Right cardiac atrium (tissue), 5 donors: ENCODE results near the gene GNAI2. TPM values are rescaled to one million over a fixed set of nuclear protein-coding genes. Genes with fewer than 3 reads are reported as not detected.
"Not testable (repeated sequence)": the region's sequence is repeated elsewhere in the genome, so short reads cannot be mapped to it uniquely, and the experiment has no call there.

Experiments used
- ATAC-seq, 2 donors: fragments of 200-7000 bp; cut with Tn5 transposase; one replicate each; pipeline versions ENCODE4 v1.8.0 to v1.9.1; 2020; ENCODE audit warnings: moderate library complexity in 2 of 2, mild to moderate bottlenecking in 1 of 2
- DNase-seq, 3 donors: peaks; one replicate each; pipeline ENCODE4 v3.0.0-alpha.2; 2020
- H3K27ac ChIP-seq: one replicate; pipeline ENCODE4 v1.5.1; 2013; ENCODE audit warnings: mild to moderate bottlenecking, low read length, control low read depth, moderate library complexity
- H3K27me3 ChIP-seq: one replicate; pipeline ENCODE4 v1.6.1; 2013; ENCODE audit not compliant: control insufficient read depth, insufficient read depth
- H3K4me1 ChIP-seq: one replicate; pipeline ENCODE4 v1.6.1; 2013; ENCODE audit warnings: low read length; ENCODE audit not compliant: control insufficient read depth, insufficient read depth
- H3K4me3 ChIP-seq: one replicate; pipeline ENCODE4 v1.5.1; 2013; ENCODE audit warnings: low read length, control low read depth
- H3K9me3 ChIP-seq: one replicate; pipeline ENCODE4 v1.6.1; 2013; ENCODE audit warnings: low read length; ENCODE audit not compliant: control insufficient read depth
- WGBS: extraction: QIAGEN DNeasy Blood & Tissue Kit; methylation state at CpG from one replicate; pipeline ENCODE4 v1.1.7; 2013; 5-methylcytosine and 5-hydroxymethylcytosine counted together
- intact Hi-C, 4 donors: fragments of 100-400 bp; cut with DNase I; formaldehyde crosslinking; loops; one replicate each; pipeline versions ENCODE4 v1.11.0 to v1.14.0; 2022 to 2023
- polyA plus RNA-seq: library from polyadenylated mRNA; stranded (reverse); fragments of 200-250 nt; gene quantifications from one replicate; pipeline ENCODE4 v1.2.3, GENCODE V29; 2013
- total RNA-seq, 4 donors: library from RNA; stranded (reverse); fragmentation: NEBNext Ultra II Directional; extraction: Animal tissue kit (Norgen Biotek cat#: 25700); gene quantifications; one replicate each; pipeline ENCODE4 v1.2.1, GENCODE V29; 2021
- donor health status: healthy with polysubstance abuse.
- donor health status: DM: no; HTN: yes; CAD: no.
- donor health status: DM: no; HTN: no; CAD: no.
- donor health status: DM: no; HTN: yes; CAD: no; lungs with severe emphysema.
- donor health status: DM: yes; HTN: yes; CAD: no.

The GNAI2 gene
- total and polyA plus RNA-seq, 5 donors: 122 to 149 (median 148) TPM

DNA sequence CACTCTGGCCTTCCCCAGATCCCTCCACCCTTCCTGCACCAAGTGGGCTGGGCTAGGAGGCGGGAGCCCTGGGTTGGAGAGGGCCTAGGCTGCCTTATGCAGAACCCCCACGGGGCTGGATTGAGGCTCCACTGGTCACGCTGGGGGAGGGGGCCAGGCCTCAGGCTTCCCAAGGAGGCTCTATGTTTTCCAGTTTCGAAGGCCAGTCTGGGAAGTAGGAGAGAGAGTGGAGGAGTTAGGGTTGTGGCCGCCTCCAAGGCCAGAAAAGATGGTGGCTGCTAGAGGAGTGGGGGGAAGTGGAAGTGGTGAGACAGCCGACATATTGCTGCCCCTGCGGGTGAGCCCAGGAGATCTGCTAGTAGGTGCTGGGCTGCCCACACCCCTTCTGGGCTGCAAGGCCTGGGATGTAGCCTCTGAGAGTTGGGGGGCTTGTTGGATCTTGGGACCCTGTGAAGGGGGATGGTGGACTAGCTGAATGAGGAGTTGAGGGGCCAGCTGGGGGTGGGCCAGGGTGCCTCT lies 1.2 kb downstream of the GNAI2 start:
- WGBS: 4% methylated on average over 7 of the region's 7 CpGs
- Histone ChIP-seq H3K27me3 (no peaks in the 10 kb centered on the region), H3K9me3 (no peaks in the 10 kb centered on the region), H3K4me1 (peaks cover 12% of the 10 kb centered on the region), H3K4me3 (peak overlapping the region; percentile 81), H3K27ac (peak overlapping the region; percentile 91)
- DNase-seq (peak in 2 of 3 donors; percentile 63 to 80), ATAC-seq (peak in 1 of 2 donors; percentile 7)
- intact Hi-C loops: no loop called here

DNA sequence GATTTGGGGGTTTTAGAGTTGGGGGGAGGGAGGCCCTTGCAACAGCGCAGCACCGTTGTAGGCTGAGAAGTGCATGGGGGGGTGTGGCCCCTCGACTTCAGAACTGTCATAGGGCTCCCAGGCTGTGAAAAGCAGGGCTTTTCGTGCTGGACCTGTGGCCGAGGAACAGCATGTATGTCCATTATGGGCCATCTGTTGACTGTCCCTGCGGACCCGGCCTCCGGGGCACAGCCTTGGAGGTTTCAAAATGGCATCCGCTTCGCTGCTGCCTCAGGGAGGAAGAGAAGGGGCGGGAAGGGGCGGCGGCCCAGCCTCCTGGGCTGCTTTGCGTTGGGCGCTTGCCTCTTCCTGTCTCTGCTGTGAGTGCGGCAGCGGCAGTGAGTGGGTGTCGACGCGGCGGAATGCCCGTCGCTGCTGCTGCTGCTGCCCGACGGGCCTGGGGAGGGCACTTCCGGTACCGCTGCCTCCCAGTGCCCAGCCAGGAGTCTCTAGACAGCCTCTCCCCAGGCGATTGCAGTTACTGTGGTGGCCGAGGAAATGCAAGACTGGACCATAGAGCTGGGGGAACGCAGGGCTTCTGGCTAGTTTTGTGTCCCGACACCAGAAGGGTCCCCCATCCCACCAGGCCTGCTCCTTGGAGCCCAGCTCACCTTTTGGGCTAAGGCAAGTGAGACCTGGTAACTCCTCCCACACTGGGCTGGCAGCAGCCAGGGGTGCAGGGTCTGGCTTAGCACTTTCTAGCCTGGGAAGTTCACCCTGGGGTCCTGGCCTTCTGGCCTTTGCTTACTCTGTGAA lies 1.9 kb downstream of the GNAI2 start:
- peaks cover 19% of the 10 kb centered on the region for H3K4me1 ChIP-seq
- no peaks in the 10 kb centered on the region for H3K9me3 ChIP-seq
- peak overlapping the region; percentile 91 for H3K27ac ChIP-seq
- intact Hi-C loops: no loop called here
- no peaks in the 10 kb centered on the region for H3K27me3 ChIP-seq
- peak; percentile 90 to 96 (median 96) for DNase-seq
- under 1% methylated on average over 31 of the region's 31 CpGs for WGBS
- ATAC-seq: peak; percentile 63 to 67
- peak overlapping the region; percentile 81 for H3K4me3 ChIP-seq

DNA sequence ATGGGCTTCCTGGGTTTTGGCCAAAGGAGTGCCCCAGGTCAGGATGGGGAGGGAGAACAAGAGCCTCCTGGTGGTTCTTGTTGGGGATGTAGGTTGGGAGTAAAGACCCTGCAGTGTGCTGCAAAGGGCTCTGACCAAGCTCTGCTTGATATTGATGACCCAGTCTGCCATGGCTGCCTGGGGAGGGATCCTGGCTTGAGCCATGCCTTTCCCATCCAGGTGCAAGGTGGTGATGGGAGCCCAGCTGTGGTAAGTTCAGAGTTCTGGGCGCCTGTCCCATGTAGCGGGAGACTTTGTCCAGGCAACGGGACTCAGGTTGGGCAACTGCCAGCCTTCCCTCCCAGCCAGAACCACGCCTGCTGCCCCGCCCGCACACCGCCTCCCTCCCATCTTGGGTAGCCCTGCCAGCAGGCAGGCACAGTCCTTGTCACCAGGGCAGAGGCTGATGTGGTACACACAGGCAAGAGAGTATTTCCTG lies 2.6 kb downstream of the GNAI2 start:
- peak overlapping the region; percentile 91 for H3K27ac ChIP-seq
- DNase-seq (peak; percentile 90 to 94 (median 94)), ATAC-seq (peak; percentile 31 to 44)
- peaks cover 25% of the 10 kb centered on the region for H3K4me1 ChIP-seq
- no peaks in the 10 kb centered on the region for H3K9me3 ChIP-seq
- peak overlapping the region; percentile 81 for H3K4me3 ChIP-seq
- intact Hi-C loops: no loop called here
- H3K27me3 ChIP-seq: no peaks in the 10 kb centered on the region
- WGBS: 17% methylated on average over 7 of the region's 7 CpGs

DNA sequence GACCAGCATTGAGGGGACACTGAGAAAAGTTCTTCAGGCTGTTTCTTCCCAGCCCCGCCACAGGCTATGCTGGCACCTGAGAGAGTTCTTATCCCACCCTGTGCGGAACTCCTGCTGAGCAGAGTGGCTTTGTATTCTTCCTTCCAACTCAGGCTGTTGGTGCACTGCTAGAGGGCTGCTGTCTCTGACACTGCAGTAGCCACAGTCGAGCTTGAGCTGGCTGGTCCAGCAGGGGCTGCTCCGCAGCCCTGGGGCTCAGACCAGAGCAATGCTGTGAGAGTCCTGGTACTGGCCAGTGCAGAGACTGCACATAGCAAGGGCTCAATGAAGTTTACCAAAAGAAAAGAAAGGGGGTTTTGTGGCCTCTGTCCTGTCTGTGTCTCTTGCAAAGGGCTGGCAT lies 3.6 kb downstream of the GNAI2 start:
- intact Hi-C loops: no loop called here
- no peak overlapping the region for H3K4me3 ChIP-seq

GRCh38 chr3:50241163-50241562 lies 5.2 kb downstream of the GNAI2 start:
- ATAC-seq: no peak
- Histone ChIP-seq H3K9me3 (no peaks in the 10 kb centered on the region), H3K4me3 (no peak overlapping the region), H3K4me1 (peaks cover 38% of the 10 kb centered on the region), H3K27me3 (no peaks in the 10 kb centered on the region), H3K27ac (peak overlapping the region; percentile 42)
- DNase-seq: no peak
- intact Hi-C loops: no loop called here
- WGBS: 44% methylated on average over 4 of the region's 4 CpGs

More for the DNA sequence above, 3.6 kb downstream of the GNAI2 start:
- 61% methylated on average over 4 of the region's 4 CpGs for WGBS
- H3K27me3 ChIP-seq: no peaks in the 10 kb centered on the region
- ATAC-seq: no peak
- peak overlapping the region; percentile 5 for H3K27ac ChIP-seq
- DNase-seq: no peak
- H3K4me1 ChIP-seq: peaks cover 29% of the 10 kb centered on the region
- no peaks in the 10 kb centered on the region for H3K9me3 ChIP-seq

- intact Hi-C loops: no loop called here
- ATAC-seq: no peak
- H3K4me1 ChIP-seq: peaks cover 38% of the 10 kb centered on the region
Measured at GRCh38 chr3:50241713-50242380, 5.8 kb downstream of the GNAI2 start.

GRCh38 chr3:50242381-50242770 lies 6.4 kb downstream of the GNAI2 start:
- DNase-seq (no peak), ATAC-seq (no peak)
- Histone ChIP-seq H3K4me1 (peaks cover 41% of the 10 kb centered on the region), H3K9me3 (no peaks in the 10 kb centered on the region), H3K27me3 (no peaks in the 10 kb centered on the region), H3K4me3 (no peak overlapping the region), H3K27ac (peak overlapping the region; percentile 76)
- WGBS: 36% methylated on average over 3 of the region's 3 CpGs
- intact Hi-C loops: no loop called here

More at GRCh38 chr3:50241713-50242380, 5.8 kb downstream of the GNAI2 start:
- peak overlapping the region; percentile 76 for H3K27ac ChIP-seq
- no peaks in the 10 kb centered on the region for H3K27me3 ChIP-seq
- H3K4me3 ChIP-seq: no peak overlapping the region
- DNase-seq: no peak
- no peaks in the 10 kb centered on the region for H3K9me3 ChIP-seq
- 53% methylated on average over 7 of the region's 7 CpGs for WGBS

- H3K27ac ChIP-seq: peak overlapping the region; percentile 76
- H3K4me1 ChIP-seq: peaks cover 45% of the 10 kb centered on the region
- H3K4me3 ChIP-seq: no peak overlapping the region
- H3K27me3 ChIP-seq: no peaks in the 10 kb centered on the region
- DNase-seq (peak; percentile 73 to 87 (median 87)), ATAC-seq (peak; percentile 20 to 52)
- no peaks in the 10 kb centered on the region for H3K9me3 ChIP-seq
- intact Hi-C loops: no loop called here
- 23% methylated on average over 14 of the region's 14 CpGs for WGBS
Measured at GRCh38 chr3:50242851-50243542, 7.0 kb downstream of the GNAI2 start.

DNA sequence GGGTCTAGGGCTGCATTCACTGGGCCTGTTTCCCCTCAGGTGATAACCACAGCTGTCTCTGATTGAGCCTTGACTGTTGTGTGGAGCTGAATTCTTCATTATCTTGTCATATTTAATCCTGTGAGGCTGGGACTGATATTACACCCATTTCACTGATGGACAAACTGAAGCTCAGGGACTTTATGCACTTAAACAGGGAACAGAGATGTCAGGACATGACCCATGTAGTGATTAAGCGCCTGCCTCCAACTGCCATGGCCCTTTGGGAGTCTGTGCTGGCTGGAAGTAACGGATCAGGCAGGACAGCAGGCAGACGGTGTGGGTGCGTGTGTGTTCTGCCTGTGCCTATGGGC lies 7.5 kb downstream of the GNAI2 start:
- ATAC-seq (no peak), DNase-seq (no peak)
- Histone ChIP-seq H3K27me3 (no peaks in the 10 kb centered on the region), H3K9me3 (no peaks in the 10 kb centered on the region), H3K4me1 (peaks cover 48% of the 10 kb centered on the region), H3K4me3 (no peak overlapping the region), H3K27ac (peak overlapping the region; percentile 76)
- intact Hi-C loops: no loop called here
- WGBS: 51% methylated on average over 4 of the region's 4 CpGs

DNA sequence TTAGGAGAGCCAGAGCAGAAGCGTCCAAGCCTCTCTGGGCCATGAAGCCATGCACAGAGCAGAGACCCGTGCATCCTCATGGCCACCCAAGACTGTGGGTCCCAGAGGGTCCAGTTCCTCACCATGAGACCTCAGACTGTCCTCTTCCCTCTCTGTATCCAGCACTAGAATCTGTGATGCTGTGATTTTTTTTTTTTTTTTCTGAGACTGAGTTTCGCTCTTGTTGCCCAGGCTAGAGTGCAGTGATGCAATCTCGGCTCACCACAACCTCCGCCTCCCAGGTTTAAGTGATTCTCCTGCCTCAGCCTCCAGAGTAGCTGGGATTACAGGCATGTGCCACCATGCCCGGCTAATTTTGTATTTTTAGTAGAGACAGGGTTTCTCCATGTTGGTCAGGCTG lies 8.8 kb downstream of the GNAI2 start:
- peak overlapping the region; percentile 79 for H3K27ac ChIP-seq
- H3K27me3 ChIP-seq, ATAC-seq, H3K4me3 ChIP-seq, DNase-seq, H3K9me3 ChIP-seq, intact Hi-C loops: not testable (repeated sequence)
- 64% methylated on average over 6 of the region's 6 CpGs for WGBS
- peaks cover 57% of the 10 kb centered on the region for H3K4me1 ChIP-seq
